Activated CD4-positive, alpha-beta T cell treated with anti-CD3 and anti-CD28 coated beads, Interleukin-10, Interleukin-2, amounts not matched to agents 100 ng/mL and 50 ng/mL, durations not matched to agents 16 hours and 8 hours (primary cell): ENCODE measurements around the gene SYNE2.
A peak's percentile ranks its signal among the peaks of the same experiment; 100 is the strongest.
"Not testable (repeated sequence)": the region's sequence is repeated elsewhere in the genome, so short reads cannot be mapped to it uniquely, and the experiment has no call there.

ENCODE experiments used
- DNase-seq: peaks from one replicate; pipeline ENCODE4 v3.0.0-alpha.2; 2020

SYNE2 gene, protein sequence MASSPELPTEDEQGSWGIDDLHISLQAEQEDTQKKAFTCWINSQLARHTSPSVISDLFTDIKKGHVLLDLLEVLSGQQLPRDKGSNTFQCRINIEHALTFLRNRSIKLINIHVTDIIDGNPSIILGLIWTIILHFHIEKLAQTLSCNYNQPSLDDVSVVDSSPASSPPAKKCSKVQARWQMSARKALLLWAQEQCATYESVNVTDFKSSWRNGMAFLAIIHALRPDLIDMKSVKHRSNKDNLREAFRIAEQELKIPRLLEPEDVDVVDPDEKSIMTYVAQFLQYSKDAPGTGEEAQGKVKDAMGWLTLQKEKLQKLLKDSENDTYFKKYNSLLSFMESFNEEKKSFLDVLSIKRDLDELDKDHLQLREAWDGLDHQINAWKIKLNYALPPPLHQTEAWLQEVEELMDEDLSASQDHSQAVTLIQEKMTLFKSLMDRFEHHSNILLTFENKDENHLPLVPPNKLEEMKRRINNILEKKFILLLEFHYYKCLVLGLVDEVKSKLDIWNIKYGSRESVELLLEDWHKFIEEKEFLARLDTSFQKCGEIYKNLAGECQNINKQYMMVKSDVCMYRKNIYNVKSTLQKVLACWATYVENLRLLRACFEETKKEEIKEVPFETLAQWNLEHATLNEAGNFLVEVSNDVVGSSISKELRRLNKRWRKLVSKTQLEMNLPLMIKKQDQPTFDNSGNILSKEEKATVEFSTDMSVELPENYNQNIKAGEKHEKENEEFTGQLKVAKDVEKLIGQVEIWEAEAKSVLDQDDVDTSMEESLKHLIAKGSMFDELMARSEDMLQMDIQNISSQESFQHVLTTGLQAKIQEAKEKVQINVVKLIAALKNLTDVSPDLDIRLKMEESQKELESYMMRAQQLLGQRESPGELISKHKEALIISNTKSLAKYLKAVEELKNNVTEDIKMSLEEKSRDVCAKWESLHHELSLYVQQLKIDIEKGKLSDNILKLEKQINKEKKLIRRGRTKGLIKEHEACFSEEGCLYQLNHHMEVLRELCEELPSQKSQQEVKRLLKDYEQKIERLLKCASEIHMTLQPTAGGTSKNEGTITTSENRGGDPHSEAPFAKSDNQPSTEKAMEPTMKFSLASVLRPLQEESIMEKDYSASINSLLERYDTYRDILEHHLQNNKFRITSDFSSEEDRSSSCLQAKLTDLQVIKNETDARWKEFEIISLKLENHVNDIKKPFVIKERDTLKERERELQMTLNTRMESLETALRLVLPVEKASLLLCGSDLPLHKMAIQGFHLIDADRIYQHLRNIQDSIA (N-terminal part only)

DNA sequence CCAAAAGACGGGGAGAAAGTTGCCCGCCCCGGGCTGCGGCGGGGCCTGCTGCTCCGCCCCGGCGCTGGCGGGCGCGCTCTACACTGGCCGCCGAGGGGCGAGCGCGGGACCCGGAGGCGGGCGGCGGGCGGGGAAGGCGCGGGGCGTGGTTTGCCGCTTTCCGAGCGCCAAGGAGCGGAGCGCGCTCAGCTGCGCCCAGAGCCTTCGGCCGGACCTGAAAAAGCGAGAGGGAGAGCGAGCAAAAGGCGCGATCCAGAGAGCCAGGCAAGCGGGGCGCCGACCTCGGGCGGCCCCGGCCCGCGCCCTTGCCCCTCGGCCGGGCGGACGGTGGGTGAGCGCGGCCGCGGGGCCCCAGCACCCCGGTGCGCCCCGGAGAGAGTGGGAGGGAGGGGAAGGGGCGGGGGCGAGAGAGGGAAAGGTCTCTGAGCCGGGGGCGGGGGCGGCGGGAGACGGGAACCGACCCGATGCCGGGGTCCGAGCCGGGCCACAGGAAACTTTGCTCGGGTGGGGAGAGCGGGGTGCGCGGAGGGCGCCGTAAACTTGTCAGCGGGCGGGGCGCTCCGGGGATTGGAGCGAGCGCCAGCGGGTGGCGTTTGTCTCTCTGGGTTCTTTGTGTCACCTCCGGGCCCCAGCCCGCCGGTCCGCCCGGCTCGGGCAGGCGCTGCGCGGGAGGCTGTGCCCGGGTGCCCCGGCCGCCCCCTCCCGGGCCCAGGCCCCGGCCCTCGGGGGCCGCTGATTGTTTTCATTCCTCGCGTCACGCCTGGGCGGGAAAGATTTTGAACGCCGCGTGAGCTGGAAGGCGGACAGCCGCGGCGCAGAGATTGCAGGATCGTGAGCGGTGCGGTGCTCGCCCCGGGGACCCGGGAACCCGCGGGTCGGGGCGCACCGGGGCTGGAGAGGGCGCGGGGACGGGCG, at the start of gene SYNE2:
Gene SYNE2, plus strand, starts transcription at position 188 of the 915 bp plus-strand sequence. CDS start 56,145 bp downstream, outside the sequence.
- peak; percentile 82 for DNase-seq

DNA sequence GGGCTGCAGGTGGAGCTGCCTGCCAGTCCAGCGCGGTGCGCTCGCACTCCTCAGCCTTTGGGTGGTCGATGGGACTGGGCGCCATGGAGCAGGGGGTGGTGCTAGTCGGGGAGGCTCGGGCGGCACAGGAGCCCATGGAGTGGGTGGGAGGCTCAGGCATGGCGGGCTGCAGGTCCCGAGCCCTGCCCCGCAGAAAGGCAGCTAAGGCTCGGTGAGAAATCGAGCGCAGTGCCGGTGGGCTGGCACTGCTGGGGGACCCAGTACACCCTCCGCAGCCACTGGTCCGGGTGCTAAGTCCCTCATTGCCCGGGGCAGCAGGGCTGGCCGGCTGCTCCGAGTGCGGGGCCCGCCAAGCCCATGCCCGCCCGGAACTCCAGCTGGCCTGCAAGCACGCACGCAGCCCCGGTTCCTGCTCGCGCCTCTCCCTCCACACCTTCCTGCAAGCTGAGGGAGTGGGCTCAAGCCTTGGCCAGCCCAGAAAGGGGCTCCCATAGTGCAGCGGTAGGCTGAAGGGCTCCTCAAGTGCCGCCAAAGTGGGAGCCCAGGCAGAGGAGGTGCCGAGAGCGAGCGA, 49.5 kb upstream of the SYNE2 start:
- not testable (repeated sequence) for DNase-seq

DNA sequence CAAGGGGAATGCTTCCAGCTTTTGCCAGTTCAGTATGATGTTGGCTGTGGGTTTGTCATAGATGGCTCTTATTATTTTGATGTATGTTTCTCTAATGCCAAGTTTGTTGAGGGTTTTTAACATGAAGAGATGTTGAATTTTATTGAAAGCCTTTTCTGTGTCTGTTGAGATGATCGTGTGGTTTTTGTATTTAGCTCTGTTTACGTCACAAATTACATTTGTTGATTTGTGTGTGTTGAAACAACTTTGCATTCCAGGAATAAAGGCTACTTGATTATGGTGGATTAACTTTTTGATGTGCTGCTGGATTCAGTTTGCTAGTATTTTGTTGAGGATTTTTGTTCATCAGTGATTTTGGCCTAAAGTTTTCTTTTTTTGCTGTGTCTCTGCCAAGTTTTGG, 46.7 kb upstream of the SYNE2 start:
- not testable (repeated sequence) for DNase-seq

DNA sequence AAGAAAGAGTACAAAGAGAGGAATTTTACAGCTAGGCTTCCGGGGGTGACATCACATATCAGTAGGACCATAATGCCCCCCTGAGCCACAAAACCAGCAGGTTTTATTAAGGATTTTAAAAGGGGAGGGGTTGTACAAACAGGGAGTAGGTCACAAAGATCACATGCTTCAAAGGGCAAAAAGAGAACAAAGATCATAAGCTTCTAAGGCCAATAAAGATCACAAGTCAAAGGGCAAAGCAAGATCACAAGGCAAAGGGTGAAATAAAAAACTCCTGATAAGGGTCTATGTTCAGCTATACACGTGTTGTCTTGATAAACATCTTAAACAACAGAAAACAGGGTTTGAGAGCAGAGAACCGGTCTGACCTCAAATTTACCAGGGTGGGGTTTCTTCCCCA, 41.1 kb upstream of the SYNE2 start:
- not testable (repeated sequence) for DNase-seq

DNA sequence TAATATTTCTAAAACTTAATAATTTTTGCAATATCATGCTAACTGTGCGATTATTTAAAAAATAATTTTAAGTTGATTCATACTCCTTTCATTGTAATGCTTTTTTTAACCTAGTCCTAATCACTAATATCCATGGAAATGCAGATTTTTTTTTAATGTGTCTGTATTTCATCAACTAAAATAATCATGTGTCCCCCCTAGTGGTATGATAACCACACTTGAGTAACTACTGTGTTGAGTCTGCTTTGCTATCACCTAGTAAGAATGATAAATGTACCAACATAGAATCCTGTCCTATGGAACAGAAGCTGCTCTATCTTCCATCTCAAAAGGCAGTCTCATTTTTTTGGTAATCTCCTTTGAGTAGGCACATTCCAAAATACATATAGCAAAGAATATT, 19.1 kb upstream of the SYNE2 start:
- no peak for DNase-seq

DNA sequence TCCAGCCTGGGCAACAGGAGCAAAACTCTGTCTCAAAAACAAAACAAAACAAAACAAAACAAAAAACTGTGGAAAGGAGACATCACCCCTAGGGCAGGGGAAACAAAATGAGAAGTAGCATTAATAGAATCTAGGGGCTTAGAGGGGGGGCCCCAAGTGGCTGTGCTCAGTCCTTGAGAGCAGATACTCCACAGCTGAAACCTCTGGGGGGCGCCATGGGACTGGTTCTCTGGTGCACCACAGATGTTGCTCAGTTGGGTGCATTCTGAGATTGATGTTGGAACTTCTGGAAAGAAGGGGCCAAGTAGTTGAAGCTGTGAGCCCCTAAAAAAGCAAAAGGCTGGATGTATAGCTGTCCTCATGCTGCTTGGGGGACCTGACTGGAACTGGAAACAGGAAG, 11.8 kb upstream of the SYNE2 start:
- peak; percentile 22 for DNase-seq

DNA sequence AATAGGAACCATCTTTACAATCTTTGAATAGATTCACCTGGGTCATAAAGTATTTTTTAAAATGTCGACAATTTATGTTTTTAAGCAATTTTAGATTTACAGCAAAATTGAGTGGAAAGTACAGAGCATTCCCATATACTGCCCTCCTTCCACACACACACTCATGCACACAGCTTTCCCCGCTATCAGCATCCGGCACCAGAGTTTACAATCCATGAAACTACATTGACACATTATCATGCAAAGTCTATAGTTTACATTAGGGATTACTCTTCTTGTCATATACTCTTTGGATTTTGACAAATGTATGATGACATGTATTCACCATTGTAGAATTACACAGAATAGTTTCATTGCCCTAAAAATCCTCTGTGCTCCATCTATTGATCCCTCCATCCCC, 9.0 kb upstream of the SYNE2 start:
- no peak for DNase-seq

DNA sequence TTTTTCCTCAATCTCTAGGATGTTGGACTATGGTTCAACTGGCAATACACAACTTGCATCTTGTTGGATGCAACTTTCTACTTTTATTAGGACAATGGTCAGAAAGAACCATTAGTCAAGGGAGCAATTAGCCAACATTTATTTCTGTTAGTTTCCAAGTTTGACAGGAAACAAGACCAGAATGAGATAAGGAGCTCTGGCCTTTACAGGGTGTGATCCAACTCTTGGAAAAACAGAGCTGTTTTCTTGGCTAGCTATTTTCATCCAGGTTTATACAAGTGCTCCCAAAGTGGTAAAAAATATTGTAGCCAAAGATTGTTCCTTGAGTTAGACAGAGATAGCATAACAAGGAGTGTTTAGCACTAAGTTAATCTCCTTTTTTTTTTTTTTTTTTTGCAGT, 3.9 kb upstream of the SYNE2 start:
- DNase-seq: no peak

DNA sequence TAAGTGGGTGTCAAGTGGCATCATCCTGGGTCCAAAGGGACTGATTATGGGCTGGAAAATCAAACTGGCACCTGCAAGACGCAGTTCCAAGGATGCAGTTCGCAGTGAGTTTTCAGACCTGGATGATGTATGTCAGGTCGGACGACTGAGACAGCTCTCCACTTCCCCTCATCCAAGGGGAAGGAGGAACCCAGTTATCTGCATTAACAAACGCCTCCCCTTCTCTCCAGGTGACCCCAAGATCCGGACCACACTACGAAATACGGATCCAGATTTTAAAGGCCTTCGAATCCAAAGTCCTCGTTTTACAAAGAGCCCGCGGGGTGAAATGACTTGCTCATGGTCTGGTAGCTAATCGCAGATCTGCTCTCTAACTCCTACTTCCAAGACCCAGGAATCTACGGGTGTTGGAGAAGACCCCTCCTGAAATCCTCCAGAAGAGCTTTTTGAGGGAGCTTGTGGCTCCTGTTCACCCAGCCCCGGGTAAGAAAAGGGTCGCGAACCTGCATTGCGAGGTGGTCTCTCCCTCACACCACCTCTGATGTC, 460 bp upstream of the SYNE2 start:
- DNase-seq: no peak

DNA sequence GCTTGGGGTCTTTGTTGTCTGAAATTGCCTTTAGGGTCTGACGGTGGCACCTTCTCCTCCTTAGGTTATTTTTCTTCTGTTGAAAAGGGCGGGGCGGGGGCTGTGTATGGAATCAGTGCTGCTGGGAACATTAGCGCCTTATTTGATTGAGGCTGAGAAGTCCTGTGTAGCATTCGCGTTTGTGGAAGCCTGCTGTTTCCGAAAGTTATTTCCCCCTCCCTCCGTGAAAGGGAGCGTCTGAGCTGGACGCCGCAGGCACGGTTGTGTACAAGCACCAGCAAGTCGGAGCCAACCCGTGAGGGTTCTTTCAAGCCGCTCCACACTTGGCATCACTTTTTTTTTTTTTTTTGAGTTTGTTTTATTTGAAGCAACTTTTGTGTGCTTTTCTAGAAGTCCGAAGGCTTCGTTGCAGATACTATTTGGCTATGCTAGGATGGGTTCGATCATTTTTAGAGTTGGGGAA, 1.1 kb downstream of the SYNE2 start:
- peak; percentile 51 for DNase-seq

DNA sequence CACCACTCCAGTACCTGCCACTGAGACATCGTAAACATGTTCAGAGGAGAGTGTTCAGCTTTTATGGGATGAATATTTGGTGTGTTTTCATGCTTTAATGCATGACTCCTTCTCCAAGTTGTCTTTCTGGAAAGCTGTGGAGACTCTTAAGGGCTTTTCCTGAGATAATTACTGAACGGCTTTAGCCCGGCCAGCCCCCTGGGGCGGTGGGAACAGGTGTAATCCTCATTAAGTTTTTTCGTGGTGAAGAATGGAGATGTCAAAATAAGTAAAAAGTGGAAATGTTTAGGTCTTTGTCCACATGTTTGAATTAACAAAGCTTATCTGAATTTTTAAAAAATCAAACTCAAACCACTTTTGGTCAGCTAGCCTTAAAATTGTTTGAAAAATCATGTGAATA, 1.5 kb downstream of the SYNE2 start:
- DNase-seq: no peak

DNA sequence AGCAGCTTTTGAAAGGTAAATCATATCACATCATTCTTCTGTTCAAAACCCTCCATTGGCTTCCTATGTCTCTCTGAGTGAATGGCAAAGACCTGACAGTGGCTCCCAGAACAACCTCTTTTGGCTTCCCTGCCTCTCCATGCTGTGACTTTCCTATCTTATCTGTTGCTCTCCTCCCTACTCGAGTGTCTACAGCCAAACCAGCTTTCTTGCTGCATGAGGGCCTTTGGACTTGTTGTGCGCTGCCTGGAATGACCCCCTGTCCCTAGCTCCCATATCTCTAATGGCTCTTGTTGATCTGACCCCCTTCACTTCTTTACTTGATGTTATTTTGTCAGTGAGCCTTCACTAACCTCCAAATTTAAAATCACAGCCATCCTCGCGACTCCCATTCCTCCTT, 2.5 kb downstream of the SYNE2 start:
- DNase-seq: no peak

DNA sequence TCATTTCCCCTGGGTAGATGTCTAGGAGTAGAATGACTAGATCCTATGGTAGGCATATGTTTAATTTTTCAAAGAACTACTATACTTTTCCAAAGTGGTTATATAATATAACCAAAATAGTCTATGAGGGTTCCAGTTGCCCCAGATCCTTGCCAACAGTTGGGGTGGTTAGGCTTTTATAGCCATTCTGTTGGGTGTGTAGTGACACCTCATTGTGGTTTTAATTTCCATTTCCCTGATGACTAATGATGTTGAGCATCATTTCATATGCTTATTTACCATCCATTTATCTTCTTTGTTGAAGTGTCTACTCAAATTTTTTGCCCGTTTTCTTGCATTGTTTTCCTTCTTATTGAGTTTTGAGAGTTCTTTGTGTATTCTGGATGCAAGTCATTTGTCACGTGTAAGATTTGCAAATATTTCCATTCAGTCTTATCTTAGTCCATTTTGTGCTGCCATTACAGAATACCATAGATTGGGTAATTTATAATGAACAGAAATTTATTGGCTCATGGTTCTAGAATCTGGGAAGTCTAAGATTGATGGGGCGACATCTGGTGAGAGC, 4.7 kb downstream of the SYNE2 start:
- DNase-seq: peak; percentile 71

DNA sequence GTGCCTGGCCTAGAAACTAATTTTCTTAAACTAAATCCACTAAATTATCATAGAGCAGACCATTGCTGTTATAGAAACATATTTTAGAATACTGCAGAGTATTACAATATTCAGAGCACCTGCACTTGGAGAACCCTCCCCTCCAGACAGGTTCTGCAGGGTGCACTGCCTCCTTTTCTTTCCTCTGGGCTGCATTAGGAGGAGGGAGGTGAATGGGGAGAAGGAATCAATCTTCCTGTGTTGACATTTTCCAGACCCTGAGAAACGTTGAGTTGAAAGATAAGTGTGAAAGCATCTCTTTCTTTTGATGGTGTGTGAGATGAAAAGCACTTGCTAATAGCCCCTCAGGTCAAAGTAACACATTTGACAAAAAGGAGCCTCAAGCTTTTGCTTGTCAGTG, 7.3 kb downstream of the SYNE2 start:
- no peak for DNase-seq

DNA sequence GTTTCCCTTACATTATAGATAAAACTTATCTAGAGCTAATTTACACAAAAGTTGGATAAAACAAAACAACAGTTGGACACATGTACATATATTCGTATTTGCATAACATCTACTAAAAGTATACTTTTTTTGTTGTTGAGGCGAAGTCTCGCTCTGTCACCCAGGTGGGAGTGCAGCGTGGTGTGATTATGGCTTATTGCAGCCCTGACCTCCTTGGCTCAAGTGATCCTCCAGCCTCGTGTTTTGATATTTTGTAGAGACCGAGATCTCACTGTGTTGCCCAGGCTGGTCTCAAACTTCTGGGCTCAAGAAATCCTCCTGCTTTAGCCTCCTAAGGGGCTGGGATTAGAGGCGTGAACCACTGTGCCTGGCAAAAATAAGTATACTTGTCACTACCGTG, 9.4 kb downstream of the SYNE2 start:
- no peak for DNase-seq

DNA sequence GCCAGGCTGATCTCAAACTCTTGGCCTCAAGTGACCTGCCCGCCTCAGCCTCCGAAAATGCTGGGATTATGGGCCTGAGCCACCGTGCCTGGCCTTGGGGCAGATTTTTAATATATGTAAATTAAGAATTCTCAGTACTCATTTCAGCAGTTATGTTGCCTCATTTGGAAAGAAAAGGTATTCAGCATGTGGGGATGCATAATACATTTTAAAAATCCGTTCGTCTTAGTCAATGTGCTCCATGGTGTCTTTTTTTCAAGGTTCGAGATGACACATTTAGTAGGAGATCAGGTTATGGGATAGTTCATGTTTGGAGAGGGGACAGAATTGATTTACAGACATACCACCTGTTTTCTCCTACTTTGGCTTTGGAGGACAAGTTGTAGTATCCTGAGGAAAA, 10.2 kb downstream of the SYNE2 start:
- DNase-seq: no peak

DNA sequence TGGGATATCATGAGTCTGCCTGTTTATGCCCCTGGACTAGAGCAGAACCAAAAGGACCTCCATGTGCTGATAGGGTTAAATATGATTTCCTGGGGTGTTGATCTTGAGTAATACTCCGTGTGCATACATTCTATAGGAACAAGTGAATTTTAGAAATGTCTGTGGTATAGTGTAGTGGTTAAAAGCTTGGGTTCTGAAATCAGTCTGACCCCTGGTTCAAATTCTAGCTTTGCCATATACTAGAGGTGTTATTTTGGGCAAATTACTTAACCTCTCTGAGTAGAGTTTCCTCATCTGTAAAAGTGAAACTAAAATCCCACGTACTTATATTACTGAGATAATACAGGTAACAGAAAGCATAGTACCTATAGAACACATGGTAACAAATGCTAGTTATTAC, 12.0 kb downstream of the SYNE2 start:
- DNase-seq: peak; percentile 54

DNA sequence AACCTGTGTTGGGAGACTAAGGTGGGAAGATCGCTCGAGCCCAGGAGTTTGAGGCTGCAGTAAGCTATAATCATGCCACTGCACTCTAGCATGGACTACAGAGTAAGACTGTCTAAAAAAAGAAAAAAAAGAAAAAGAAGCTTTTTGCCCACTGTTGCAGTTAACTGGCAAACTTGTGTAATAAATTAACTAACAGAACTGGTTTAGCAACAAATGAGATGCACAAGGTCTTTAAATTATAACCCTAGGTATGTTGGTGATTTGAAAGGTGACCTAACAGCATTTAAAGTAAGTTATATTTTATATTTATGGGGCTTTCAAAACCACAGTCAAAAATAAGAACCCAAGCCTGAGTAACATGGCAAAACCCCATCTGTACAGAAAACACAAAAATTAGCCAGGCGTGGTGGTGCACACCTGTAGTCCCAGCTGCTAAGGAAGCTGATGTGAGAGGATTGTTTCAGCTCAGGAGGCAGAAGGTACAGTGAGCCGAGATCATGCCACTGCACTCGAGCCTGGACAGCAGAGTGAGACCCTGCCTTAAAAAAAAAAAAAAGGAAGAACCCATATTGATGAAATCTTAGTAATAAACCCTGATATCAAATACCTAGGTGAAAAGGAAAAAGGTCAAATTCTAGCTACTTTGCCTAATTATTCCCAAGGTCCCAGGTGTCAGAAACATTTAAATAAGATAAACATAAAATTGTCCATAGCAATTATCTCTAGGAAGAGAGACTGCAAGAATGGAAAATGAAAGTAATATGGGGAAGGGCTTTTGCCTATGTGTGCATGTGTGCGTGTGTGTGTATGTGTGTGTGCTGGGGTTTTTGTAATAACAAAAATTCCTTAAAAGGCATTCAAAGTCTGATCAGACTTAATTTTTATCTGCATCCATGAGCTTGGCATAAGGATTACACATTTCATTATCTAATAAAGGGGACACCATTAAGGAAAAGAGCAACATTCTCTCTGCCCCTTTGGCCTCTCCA, 15.4 kb downstream of the SYNE2 start:
- no peak for DNase-seq

DNA sequence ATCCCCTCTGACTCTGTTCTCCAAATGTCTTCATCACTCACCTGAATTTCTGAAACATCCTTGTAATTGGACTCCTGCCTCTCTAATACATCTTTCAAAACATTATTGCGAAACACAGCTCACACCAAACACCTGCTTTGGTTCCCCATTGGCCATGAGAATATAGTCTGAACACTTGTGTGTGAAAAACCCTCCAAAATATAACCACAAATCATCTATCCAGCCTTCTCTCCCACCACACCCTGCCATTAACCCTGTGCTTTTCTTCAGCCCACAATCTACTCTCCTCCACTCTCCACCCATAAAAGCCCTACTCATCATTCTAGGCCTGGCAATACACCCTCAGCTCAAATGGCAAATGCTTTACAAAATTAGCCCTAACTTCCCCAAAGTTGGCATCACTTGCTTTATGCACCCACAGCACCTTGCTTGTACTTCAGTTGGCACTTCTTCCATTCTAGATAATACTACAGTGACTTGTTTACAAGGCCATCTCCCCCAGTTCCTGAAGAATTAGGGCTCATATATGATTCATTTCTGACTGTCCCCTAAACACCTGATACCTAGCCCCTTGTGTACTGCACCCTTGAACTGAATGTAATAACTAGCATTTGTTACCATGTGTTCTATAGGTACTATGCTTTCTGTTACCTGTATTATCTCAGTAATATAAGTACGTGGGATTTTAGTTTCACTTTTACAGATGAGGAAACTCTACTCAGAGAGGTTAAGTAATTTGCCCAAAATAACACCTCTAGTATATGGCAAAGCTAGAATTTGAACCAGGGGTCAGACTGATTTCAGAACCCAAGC, 17.3 kb downstream of the SYNE2 start:
- not testable (repeated sequence) for DNase-seq
